ENCODE measurements around the gene CSF3R. TPM values are rescaled to one million over a fixed set of nuclear protein-coding genes. Genes with fewer than 3 reads are reported as not detected.
A peak's percentile ranks its signal among the peaks of the same experiment; 100 is the strongest.

CSF3R gene
- total and polyA plus RNA-seq, 4 experiments from 2014 or later, result 0.61 to 0.87 TPM; not detected in 2

GRCh38 chr1:36419569-36419968, 63.1 kb downstream of the CSF3R start:
- POLR2A ChIA-PET (ENCODE audit: partially characterized antibody), result interaction anchor here (0.6 to 2.0 kb wide), 8 partner anchors 17 to 195 kb away, joined by 3 to 13 read pairs (median 5); partner anchors contain the start of genes LSM10, STK40 and THRAP3
- peaks cover 21% of the 10 kb centered on the region for H3K4me1 ChIP-seq (ENCODE audit: insufficient read depth, low read length)

GRCh38 chr1:36419140-36419539, 63.6 kb downstream of the CSF3R start:
- H3K4me1 Mint-ChIP-seq, result peaks cover 19 to 29% (median 22%) of the 10 kb centered on the region in 4 donors
- Histone ChIP-seq H3K4me1 (ENCODE audit: insufficient read depth, low read length) (peaks cover 21% of the 10 kb centered on the region), H3K9me3 (ENCODE audit: control insufficient read depth in 1 of 2, low read length in 2 of 2) (no peaks in the 10 kb centered on the region), H3K4me3 (ENCODE audit: low read length in 2 of 2) (no peak overlapping the region), H3K36me3 (ENCODE audit: insufficient read depth, low read length) (no peaks in the 10 kb centered on the region), H3K27me3 (ENCODE audit: insufficient read depth, low read length) (no peaks in the 10 kb centered on the region), H3K27ac (ENCODE audit: low read depth, low read length) (no peak overlapping the region)
- no peaks in the 10 kb centered on the region for H3K36me3 Mint-ChIP-seq
- intact Hi-C loops (cut with micrococcal nuclease), result no loop called here
- no peaks in the 10 kb centered on the region for H3K27me3 Mint-ChIP-seq
- H3K27ac Mint-ChIP-seq, result peak overlapping the region in 2 of 7 donors; percentile 14 to 73
- CTCF ChIA-PET (ENCODE audit: partially characterized antibody), result interaction anchor here (1.2 to 5.7 kb wide), 8 partner anchors 51 to 319 kb away, joined by 3 to 88 read pairs (median 6); partner anchors contain the start of gene TRAPPC3
- H3K9me3 Mint-ChIP-seq, result no peaks in the 10 kb centered on the region
- DNase-seq, result no peak
- POLR2A ChIA-PET (ENCODE audit: partially characterized antibody), result interaction anchor here (1.0 to 2.0 kb wide), 5 partner anchors 22 to 77 kb away, joined by 4 to 13 read pairs (median 5); partner anchors contain the start of genes LSM10 and STK40
- H3K4me3 Mint-ChIP-seq, result peak overlapping the region in 1 of 8 donors; percentile 26

More at GRCh38 chr1:36419569-36419968, 63.1 kb downstream of the CSF3R start:
- Histone ChIP-seq H3K36me3 (ENCODE audit: insufficient read depth, low read length) (no peaks in the 10 kb centered on the region), H3K4me3 (ENCODE audit: low read length in 2 of 2) (no peak overlapping the region), H3K27me3 (ENCODE audit: insufficient read depth, low read length) (no peaks in the 10 kb centered on the region), H3K27ac (ENCODE audit: low read depth, low read length) (no peak overlapping the region), H3K9me3 (ENCODE audit: control insufficient read depth in 1 of 2, low read length in 2 of 2) (no peaks in the 10 kb centered on the region)
- CTCF ChIA-PET (ENCODE audit: partially characterized antibody), result interaction anchor here (0.6 to 5.7 kb wide), 13 partner anchors 22 to 320 kb away, joined by 3 to 88 read pairs (median 4); partner anchors contain the start of genes LSM10, SH3D21 and TRAPPC3
- H3K27me3 Mint-ChIP-seq, result no peaks in the 10 kb centered on the region
- H3K9me3 Mint-ChIP-seq, result no peaks in the 10 kb centered on the region
- DNase-seq, result no peak
- H3K4me1 Mint-ChIP-seq, result peaks cover 19 to 29% (median 22%) of the 10 kb centered on the region in 4 donors
- intact Hi-C loops (cut with micrococcal nuclease), result no loop called here
- H3K27ac Mint-ChIP-seq, result peak overlapping the region in 2 of 7 donors; percentile 14 to 64
- no peaks in the 10 kb centered on the region for H3K36me3 Mint-ChIP-seq
- H3K4me3 Mint-ChIP-seq, result peak overlapping the region in 1 of 8 donors; percentile 7

- no peak overlapping the region for H3K27ac Mint-ChIP-seq
- intact Hi-C loops (cut with micrococcal nuclease), result no loop called here
- ChIA-PET CTCF (ENCODE audit: partially characterized antibody) (interaction anchor here (1.6 to 5.7 kb wide), 2 partner anchors 49 to 76 kb away, joined by 4 to 88 read pairs; no protein-coding TSS in a partner anchor), POLR2A (ENCODE audit: partially characterized antibody) (interaction anchor here (1.7 kb wide), 1 partner anchor 67 kb away, joined by 5 read pairs; no protein-coding TSS in a partner anchor)
- peaks cover 19 to 29% (median 22%) of the 10 kb centered on the region in 4 donors for H3K4me1 Mint-ChIP-seq
- no peak overlapping the region for H3K27ac ChIP-seq (ENCODE audit: low read depth, low read length)
- no peaks in the 10 kb centered on the region for H3K36me3 Mint-ChIP-seq
- no peaks in the 10 kb centered on the region for H3K9me3 ChIP-seq (ENCODE audit: control insufficient read depth in 1 of 2, low read length in 2 of 2)
- DNase-seq, result no peak
- no peak overlapping the region for H3K4me3 Mint-ChIP-seq
- no peak overlapping the region for H3K4me3 ChIP-seq (ENCODE audit: low read length in 2 of 2)
- H3K27me3 ChIP-seq (ENCODE audit: insufficient read depth, low read length), result no peaks in the 10 kb centered on the region
- H3K4me1 ChIP-seq (ENCODE audit: insufficient read depth, low read length), result peaks cover 21% of the 10 kb centered on the region
- H3K36me3 ChIP-seq (ENCODE audit: insufficient read depth, low read length), result no peaks in the 10 kb centered on the region
- no peaks in the 10 kb centered on the region for H3K9me3 Mint-ChIP-seq
- no peaks in the 10 kb centered on the region for H3K27me3 Mint-ChIP-seq
These were observed 64.8 kb downstream of the CSF3R start for GRCh38 chr1:36417931-36418330.

Other genes starting within 250 kb of the CSF3R start
- 1 to 10 TPM; 3.2 to 3.3 TPM for gene SH3D21, start 176.5 kb downstream of the CSF3R start, total RNA-seq
- not detected for gene SH3D21, start 176.5 kb downstream of the CSF3R start, polyA plus RNA-seq
- 1 to 10 TPM; 6.3 to 7.3 TPM for gene EVA1B, start 159.3 kb downstream of the CSF3R start, total RNA-seq
- gene EVA1B, start 159.3 kb downstream of the CSF3R start, polyA plus RNA-seq, result 1 to 10 TPM; 5.2 to 8.1 TPM
- 10 to 100 TPM; 52.2 to 57.4 TPM for gene STK40, start 97.0 kb downstream of the CSF3R start, total RNA-seq
- 10 to 100 TPM; 26.6 to 49.7 TPM for gene STK40, start 97.0 kb downstream of the CSF3R start, polyA plus RNA-seq
- 10 to 100 TPM; 51.0 to 53.0 TPM for gene LSM10, start 85.0 kb downstream of the CSF3R start, total RNA-seq
- gene LSM10, start 85.0 kb downstream of the CSF3R start, polyA plus RNA-seq, result 100 to 1,000 TPM; 112 to 187 TPM
- 1 to 10 TPM in 1 of 2 experiments, not detected in 1; 1.4 TPM for gene OSCP1, start 32.5 kb downstream of the CSF3R start, total RNA-seq
- 1 to 10 TPM in 1 of 2 donors, under 1 TPM in 1; 0.93 to 1.1 TPM for gene OSCP1, start 32.5 kb downstream of the CSF3R start, polyA plus RNA-seq
- gene MRPS15, start 18.5 kb downstream of the CSF3R start, total RNA-seq, result 10 to 100 TPM; 32.5 to 33.9 TPM
- gene MRPS15, start 18.5 kb downstream of the CSF3R start, polyA plus RNA-seq, result 10 to 100 TPM; 67.5 to 86.0 TPM

Measured in CD4-positive, alpha-beta memory T cell (primary cell).